MM.1S (cell line): ENCODE results near the gene CDK5RAP3.

Experiments used
- CTCF ChIP-seq: fragments of 300-600 bp; sonication (generic); IDR thresholded peaks from 2 replicates; pipeline ENCODE4 v1.5.1; 2016; ENCODE audit warnings: antibody characterized with exemption, low read length, mixed read lengths
- EZH2 ChIP-seq: fragments of 300-600 bp; sonication (generic); optimal IDR thresholded peaks from 2 replicates; pipeline ENCODE3; 2017; ENCODE audit warnings: low read depth, mild to moderate bottlenecking, antibody characterized with exemption, low read length, mixed read lengths
- EZH2phosphoT487 ChIP-seq: fragments of 300-600 bp; sonication (generic); IDR thresholded peaks from 2 replicates; pipeline ENCODE4 v1.6.1; 2018; ENCODE audit warnings: antibody characterized with exemption, low read length

- TF ChIP-seq CTCF (no peak), EZH2 (no peak), EZH2phosphoT487 (no peak)
Measured at GRCh38 chr17:47942096-47942510, 28.8 kb upstream of the CDK5RAP3 start.
